ENCODE measurements around the gene MEGF6.

MEGF6 gene

DNA sequence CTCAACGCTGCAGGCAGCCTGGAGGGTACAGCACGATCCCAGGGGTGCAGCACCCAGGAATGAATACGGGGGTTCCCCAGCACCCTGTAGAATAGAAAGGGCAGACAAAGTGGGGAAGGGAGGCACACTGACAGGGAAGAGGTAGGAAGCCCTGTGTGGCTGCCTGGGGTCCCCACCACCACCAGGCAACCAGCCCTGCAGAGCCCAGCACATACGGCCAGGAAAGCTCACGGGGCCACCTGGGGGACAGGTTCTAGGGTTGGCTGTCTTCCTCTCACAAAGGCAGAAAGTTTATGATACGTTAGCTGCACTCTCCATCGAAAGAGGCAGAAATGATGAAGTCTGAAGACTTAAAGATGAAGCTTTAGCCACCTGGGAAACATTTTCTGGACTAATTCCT lies 104.4 kb downstream of the MEGF6 start:
- no peak overlapping the region for H3K4me3 ChIP-seq (ENCODE audit: low read length)
- no peaks in the 10 kb centered on the region for H3K36me3 ChIP-seq (ENCODE audit: insufficient read depth, low read length)
- H2AFZ ChIP-seq (ENCODE audit: low read depth, low read length): no peak overlapping the region
- H3K9me3 ChIP-seq (ENCODE audit: low read length): no peaks in the 10 kb centered on the region
- H3K4me1 ChIP-seq (ENCODE audit: insufficient read depth, low read length): peaks cover 2% of the 10 kb centered on the region
- H3K27me3 ChIP-seq (ENCODE audit: insufficient read depth, low read length): no peaks in the 10 kb centered on the region

DNA sequence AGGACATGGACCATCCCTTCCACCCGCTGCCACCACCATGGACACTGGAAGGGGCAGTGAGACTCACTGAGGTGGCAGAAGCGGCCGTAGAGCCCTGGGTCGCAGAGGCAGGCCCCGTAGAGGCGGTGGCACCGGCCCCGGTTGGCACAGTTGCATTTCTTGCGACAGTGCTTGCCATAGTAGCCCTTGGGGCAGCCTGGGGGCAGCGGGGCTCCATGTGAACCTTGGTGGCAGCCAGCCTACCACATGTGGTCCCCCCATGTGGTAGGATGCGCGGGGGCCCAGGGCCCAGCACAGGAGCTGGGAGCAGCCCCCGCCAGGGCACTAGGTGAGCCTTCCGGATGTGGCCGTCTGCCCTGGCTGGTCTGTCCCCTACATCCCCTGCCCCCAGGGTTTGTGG lies 105.3 kb downstream of the MEGF6 start:
- Histone ChIP-seq H3K4me1 (ENCODE audit: insufficient read depth, low read length) (peaks cover 2% of the 10 kb centered on the region), H2AFZ (ENCODE audit: low read depth, low read length) (no peak overlapping the region), H3K4me3 (ENCODE audit: low read length) (no peak overlapping the region), H3K36me3 (ENCODE audit: insufficient read depth, low read length) (no peaks in the 10 kb centered on the region), H3K27me3 (ENCODE audit: insufficient read depth, low read length) (no peaks in the 10 kb centered on the region), H3K9me3 (ENCODE audit: low read length) (no peaks in the 10 kb centered on the region)

DNA sequence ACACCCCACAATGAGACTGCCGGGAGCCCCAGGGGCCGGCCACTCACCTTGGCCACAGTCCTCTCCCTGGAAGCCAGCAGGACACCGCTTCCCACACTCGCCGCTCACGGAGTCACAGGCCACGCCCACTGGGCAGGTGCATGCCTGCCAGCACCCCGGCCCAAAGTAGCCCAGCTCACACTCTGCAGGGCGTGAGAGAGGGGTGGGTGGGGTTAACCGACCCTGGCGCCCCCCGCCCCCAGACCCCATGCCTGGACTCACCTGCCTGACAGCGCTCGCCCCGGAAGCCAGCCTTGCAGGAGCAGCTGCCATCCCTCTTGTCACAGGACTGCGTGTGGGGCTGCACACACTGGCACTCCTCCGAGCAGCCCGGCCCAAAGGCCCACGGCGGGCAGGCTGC lies 106.1 kb downstream of the MEGF6 start:
- no peaks in the 10 kb centered on the region for H3K36me3 ChIP-seq (ENCODE audit: insufficient read depth, low read length)
- H3K4me3 ChIP-seq (ENCODE audit: low read length): no peak overlapping the region
- no peaks in the 10 kb centered on the region for H3K27me3 ChIP-seq (ENCODE audit: insufficient read depth, low read length)
- H3K4me1 ChIP-seq (ENCODE audit: insufficient read depth, low read length): peaks cover 2% of the 10 kb centered on the region
- H2AFZ ChIP-seq (ENCODE audit: low read depth, low read length): no peak overlapping the region
- H3K9me3 ChIP-seq (ENCODE audit: low read length): no peaks in the 10 kb centered on the region

DNA sequence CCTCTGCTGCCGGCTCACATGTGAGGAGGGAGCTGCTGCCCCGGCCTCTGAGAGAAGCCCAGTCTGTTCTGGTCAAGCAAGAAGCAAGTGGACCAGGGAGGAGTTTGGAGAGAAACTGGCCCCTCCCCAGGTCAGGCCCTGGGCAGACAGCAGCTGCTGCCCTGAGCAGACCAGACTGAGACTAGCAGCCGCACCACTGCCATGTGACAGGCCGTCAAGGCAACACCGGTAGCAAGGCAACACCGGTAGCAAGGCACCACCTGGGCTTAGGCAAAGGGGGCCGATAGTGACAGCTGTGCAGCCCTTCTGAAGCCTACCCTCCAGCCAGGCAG lies 106.5 kb downstream of the MEGF6 start:
- no peaks in the 10 kb centered on the region for H3K36me3 ChIP-seq (ENCODE audit: insufficient read depth, low read length)
- H2AFZ ChIP-seq (ENCODE audit: low read depth, low read length): no peak overlapping the region
- H3K4me1 ChIP-seq (ENCODE audit: insufficient read depth, low read length): peaks cover 2% of the 10 kb centered on the region
- no peak overlapping the region for H3K4me3 ChIP-seq (ENCODE audit: low read length)
- H3K27me3 ChIP-seq (ENCODE audit: insufficient read depth, low read length): no peaks in the 10 kb centered on the region
- no peaks in the 10 kb centered on the region for H3K9me3 ChIP-seq (ENCODE audit: low read length)

DNA sequence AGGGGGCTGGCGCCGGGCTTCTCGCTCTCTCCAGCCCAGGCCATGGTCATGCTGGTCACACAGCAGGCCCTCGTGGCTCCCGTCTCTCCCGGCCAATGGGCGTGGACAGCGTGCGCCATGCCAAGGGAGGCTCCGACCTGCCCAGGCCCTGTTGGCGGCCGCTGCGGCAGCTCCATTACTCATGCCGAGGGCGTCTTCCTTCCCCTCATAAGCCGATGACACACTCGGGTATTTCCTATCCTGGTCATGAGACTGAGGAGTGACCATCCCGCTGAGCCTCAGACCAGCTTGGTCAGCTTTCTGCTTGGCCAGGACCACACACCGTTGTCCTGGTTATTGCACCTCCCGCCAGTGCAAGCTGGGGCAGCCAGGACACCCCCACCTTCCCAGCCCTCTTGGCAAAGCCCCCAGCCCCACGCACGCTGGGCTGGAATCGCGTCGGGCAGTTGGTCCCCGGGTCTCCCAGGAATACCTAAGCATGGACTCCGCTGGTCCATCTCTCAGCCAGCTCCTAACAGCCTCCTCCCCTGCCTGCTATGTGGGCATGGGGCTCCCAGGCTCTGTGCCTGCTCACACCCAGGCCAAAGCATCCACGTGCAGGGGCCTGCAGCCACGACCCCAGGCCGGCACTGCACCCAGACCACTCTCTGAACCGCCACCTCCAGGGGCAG lies 107.0 kb downstream of the MEGF6 start:
- H3K4me1 ChIP-seq (ENCODE audit: insufficient read depth, low read length): peaks cover 2% of the 10 kb centered on the region
- no peaks in the 10 kb centered on the region for H3K27me3 ChIP-seq (ENCODE audit: insufficient read depth, low read length)
- no peaks in the 10 kb centered on the region for H3K9me3 ChIP-seq (ENCODE audit: low read length)
- no peak overlapping the region for H3K4me3 ChIP-seq (ENCODE audit: low read length)
- H2AFZ ChIP-seq (ENCODE audit: low read depth, low read length): no peak overlapping the region
- H3K36me3 ChIP-seq (ENCODE audit: insufficient read depth, low read length): no peaks in the 10 kb centered on the region

DNA sequence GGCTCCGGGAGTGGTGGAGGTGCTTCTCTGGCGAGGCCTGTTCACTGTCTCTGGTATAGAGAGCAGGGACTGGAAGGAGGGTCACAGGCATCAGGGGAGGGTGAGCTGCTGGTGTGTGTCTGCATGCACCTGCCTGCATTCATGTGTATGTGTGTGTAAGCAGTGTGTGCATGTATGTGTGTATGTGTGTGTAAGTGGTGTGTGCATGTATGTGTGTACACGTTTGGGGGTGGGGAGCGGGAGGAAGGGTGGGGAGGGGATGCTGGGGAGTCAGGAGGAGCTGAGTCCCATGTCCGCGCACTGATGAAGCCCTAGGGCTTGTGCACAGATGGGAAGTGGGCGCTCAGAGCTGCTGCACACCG lies 107.8 kb downstream of the MEGF6 start:
- Histone ChIP-seq H3K9me3 (ENCODE audit: low read length) (no peaks in the 10 kb centered on the region), H3K36me3 (ENCODE audit: insufficient read depth, low read length) (no peaks in the 10 kb centered on the region), H3K4me1 (ENCODE audit: insufficient read depth, low read length) (peaks cover 4% of the 10 kb centered on the region), H2AFZ (ENCODE audit: low read depth, low read length) (no peak overlapping the region), H3K27me3 (ENCODE audit: insufficient read depth, low read length) (no peaks in the 10 kb centered on the region), H3K4me3 (ENCODE audit: low read length) (no peak overlapping the region)

DNA sequence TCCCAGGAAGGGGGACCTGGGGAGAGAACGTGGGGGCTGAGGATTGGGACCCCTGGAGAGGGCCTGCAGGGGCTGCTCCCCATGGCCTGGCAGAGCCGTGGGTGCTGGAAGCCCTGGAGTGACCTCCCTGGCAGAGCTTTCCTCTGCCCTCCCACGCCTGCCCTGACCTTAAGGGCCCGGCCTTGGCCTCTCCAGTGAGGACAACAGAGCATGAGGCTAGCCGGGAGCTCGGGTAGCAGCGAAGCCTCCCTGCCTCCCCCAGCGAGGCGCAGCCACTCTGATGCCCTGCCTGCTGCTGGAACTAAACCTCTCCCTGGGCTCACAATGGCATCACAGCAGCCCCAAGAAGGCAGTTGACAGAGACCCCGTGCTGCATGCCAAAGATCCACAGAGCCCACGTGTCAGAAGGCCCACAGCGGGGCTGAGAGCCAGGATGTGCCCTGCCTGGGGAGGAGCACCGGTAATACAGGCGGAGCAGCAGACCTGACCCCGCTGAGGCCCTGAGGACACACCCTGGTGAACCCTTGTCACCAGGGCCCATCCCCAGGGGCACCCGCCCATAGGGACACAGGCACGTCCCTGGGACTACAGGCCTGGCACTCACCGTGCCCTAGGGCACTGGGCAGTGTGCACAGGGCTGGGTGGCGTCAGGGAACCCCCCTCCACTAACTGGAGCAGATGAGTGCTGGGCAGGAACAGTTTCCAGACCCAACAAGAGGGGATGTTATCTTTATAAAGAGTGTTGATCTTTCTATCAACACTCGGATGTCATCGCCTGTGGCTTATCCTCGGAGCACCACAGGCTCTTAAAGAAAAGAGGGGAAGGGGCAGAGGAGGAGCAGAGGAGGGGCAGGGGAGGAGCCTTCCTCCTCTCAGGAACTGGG lies 108.4 kb downstream of the MEGF6 start:
- no peaks in the 10 kb centered on the region for H3K27me3 ChIP-seq (ENCODE audit: insufficient read depth, low read length)
- H3K4me3 ChIP-seq (ENCODE audit: low read length): no peak overlapping the region
- H2AFZ ChIP-seq (ENCODE audit: low read depth, low read length): no peak overlapping the region
- peaks cover 6% of the 10 kb centered on the region for H3K4me1 ChIP-seq (ENCODE audit: insufficient read depth, low read length)
- H3K36me3 ChIP-seq (ENCODE audit: insufficient read depth, low read length): no peaks in the 10 kb centered on the region
- H3K9me3 ChIP-seq (ENCODE audit: low read length): no peaks in the 10 kb centered on the region

DNA sequence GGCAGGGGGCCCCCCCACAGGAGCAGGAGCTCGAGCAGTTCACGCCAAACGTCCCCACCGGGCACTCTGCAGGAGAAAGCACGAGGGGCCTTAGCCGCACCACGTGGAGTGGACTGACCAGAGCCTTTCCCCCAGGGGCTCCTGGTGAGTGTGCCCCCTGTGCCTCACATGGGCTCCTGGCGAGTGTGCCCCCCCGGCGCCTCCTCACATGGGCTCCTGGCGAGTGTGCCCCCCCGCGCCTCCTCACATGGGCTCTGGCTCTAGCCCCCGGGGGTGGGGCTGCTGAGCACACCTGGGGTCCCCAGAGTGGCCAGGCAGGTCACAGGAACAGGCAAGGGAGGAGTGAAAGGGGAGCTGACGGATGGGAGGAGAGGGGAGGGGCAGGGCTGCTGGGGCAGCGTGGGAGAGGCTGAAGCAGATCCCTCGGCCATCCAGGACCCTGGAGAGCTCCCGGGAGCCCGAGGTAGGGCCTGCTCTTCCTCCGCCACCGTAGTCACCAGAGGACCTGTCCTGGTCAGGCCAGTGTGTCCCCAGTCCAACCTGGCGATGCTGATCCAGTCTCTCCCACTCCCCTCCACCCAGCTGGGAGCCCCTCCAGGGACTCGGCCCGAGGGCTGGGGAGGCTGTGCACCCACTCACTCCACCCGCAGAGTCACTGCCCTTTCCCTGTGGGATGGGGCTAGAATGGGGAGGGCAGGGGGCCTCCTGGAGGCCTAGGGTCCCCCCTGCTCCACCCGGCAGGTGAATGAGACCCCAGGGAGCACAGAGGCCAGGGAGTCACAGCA lies 109.3 kb downstream of the MEGF6 start:
- Histone ChIP-seq H3K9me3 (ENCODE audit: low read length) (no peaks in the 10 kb centered on the region), H3K36me3 (ENCODE audit: insufficient read depth, low read length) (no peaks in the 10 kb centered on the region), H2AFZ (ENCODE audit: low read depth, low read length) (no peak overlapping the region), H3K4me3 (ENCODE audit: low read length) (no peak overlapping the region), H3K27me3 (ENCODE audit: insufficient read depth, low read length) (no peaks in the 10 kb centered on the region), H3K4me1 (ENCODE audit: insufficient read depth, low read length) (peaks cover 12% of the 10 kb centered on the region)

DNA sequence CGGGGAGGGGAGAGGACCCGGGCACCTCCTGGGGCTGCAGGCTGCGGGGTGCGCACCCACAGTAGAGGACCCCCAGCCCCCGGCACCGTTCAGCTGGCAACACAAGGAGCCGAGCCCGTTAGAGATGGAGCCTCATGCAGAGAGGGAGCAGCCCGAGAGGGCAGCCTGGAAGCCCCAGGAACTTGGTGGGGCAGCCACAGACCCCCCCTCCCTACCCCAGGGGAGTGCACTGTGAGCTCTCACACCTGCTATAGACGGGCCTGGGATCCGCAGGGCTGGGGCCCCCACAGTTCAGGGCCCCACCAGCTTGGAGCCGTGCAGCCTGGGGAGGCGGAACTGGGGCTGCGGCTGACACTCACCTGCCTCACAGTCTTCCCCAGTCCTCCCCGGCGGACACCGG lies 109.9 kb downstream of the MEGF6 start:
- no peaks in the 10 kb centered on the region for H3K36me3 ChIP-seq (ENCODE audit: insufficient read depth, low read length)

DNA sequence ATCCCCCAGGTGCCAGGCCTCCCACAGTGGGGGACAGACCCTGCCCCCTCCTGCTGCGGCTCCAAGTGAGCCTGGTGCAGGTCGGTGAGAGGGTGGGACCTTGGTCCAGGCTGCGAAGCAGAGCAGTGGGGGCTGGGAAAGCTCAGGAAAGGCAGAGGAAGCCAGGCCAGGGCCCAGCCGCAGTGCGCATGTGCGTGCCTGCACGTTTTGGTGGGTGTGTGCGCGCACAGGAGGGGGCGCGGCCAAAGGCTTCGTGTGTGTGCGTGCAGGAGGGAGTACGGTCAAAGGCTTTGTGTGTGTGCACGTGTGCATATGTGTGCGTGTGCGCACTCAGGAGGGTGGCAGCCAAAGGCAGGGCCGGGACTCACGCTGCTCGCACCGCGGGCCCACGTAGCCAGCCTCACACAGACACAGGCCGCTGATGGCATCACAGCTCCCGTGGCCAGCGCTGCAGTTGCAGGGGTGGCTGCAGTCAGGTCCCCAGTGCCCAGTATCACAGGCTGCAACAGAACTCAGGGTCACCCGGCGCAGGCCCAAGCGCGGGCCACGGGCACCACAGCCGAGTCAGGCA lies 111.0 kb downstream of the MEGF6 start:
- Histone ChIP-seq H3K4me3 (ENCODE audit: low read length) (no peak overlapping the region), H3K4me1 (ENCODE audit: insufficient read depth, low read length) (peaks cover 12% of the 10 kb centered on the region), H3K9me3 (ENCODE audit: low read length) (no peaks in the 10 kb centered on the region), H3K27me3 (ENCODE audit: insufficient read depth, low read length) (no peaks in the 10 kb centered on the region), H2AFZ (ENCODE audit: low read depth, low read length) (no peak overlapping the region), H3K36me3 (ENCODE audit: insufficient read depth, low read length) (no peaks in the 10 kb centered on the region)

More for the DNA sequence above, 109.9 kb downstream of the MEGF6 start:
- Histone ChIP-seq H3K4me3 (ENCODE audit: low read length) (no peak overlapping the region), H3K9me3 (ENCODE audit: low read length) (no peaks in the 10 kb centered on the region), H2AFZ (ENCODE audit: low read depth, low read length) (no peak overlapping the region), H3K27me3 (ENCODE audit: insufficient read depth, low read length) (no peaks in the 10 kb centered on the region), H3K4me1 (ENCODE audit: insufficient read depth, low read length) (peaks cover 12% of the 10 kb centered on the region)

DNA sequence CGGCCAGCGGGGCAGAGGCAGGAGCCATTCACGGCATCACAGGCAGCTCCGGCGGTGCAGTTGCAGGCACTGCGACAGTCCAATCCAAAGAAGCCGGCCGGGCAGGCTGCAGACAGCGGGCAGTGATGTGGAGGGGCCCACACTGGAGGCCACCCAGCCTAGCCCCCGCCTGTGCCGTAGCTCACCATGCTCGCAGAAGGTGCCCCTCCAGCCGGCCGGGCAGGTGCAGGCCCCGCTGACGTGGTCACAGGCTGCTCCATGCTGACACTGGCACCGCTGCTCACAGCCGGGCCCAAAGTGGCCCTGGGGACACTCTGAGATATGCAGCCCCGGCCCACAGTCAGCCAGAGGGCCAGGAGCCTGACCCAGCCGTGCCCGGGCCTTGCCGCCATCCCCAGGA lies 111.7 kb downstream of the MEGF6 start:
- H3K4me1 ChIP-seq (ENCODE audit: insufficient read depth, low read length): peaks cover 11% of the 10 kb centered on the region
- H2AFZ ChIP-seq (ENCODE audit: low read depth, low read length): no peak overlapping the region
- no peaks in the 10 kb centered on the region for H3K9me3 ChIP-seq (ENCODE audit: low read length)
- H3K4me3 ChIP-seq (ENCODE audit: low read length): no peak overlapping the region
- no peaks in the 10 kb centered on the region for H3K36me3 ChIP-seq (ENCODE audit: insufficient read depth, low read length)
- H3K27me3 ChIP-seq (ENCODE audit: insufficient read depth, low read length): no peaks in the 10 kb centered on the region

DNA sequence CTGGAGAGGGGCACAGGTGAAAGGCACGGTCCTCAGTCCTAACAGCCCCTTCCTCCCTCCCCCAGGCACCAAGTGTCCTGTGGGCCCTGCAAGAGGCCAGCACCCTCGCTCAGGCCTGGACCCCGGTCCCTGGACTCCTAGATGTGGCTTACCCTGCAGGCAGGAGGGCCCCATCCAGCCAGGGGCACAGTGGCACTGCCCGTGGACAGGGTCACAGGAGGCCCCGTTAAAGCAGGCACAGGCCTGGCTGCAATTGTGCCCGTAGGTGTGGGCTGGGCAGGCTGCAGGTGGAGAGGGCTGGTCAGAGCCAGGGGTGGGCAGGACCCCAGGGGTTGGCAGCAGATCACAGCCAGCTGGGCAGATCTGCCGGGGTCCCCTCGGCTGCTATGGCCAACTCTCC lies 112.3 kb downstream of the MEGF6 start:
- Histone ChIP-seq H3K27me3 (ENCODE audit: insufficient read depth, low read length) (no peaks in the 10 kb centered on the region), H3K4me3 (ENCODE audit: low read length) (no peak overlapping the region), H3K4me1 (ENCODE audit: insufficient read depth, low read length) (peaks cover 11% of the 10 kb centered on the region), H3K36me3 (ENCODE audit: insufficient read depth, low read length) (no peaks in the 10 kb centered on the region), H3K9me3 (ENCODE audit: low read length) (no peaks in the 10 kb centered on the region), H2AFZ (ENCODE audit: low read depth, low read length) (no peak overlapping the region)
